GM21528 (cell line): ENCODE results near the gene PCBP3.
"Not testable (repeated sequence)": the region's sequence is repeated elsewhere in the genome, so short reads cannot be mapped to it uniquely, and the experiment has no call there.

Experiments
- ATAC-seq: cut with Tn5 transposase; IDR thresholded peaks from one replicate; pipeline ENCODE4 v1.9.1; 2021; ENCODE audit warnings: mild to moderate bottlenecking, moderate library complexity; ENCODE audit not compliant: unreplicated experiment, low FRiP score

Gene PCBP3

DNA sequence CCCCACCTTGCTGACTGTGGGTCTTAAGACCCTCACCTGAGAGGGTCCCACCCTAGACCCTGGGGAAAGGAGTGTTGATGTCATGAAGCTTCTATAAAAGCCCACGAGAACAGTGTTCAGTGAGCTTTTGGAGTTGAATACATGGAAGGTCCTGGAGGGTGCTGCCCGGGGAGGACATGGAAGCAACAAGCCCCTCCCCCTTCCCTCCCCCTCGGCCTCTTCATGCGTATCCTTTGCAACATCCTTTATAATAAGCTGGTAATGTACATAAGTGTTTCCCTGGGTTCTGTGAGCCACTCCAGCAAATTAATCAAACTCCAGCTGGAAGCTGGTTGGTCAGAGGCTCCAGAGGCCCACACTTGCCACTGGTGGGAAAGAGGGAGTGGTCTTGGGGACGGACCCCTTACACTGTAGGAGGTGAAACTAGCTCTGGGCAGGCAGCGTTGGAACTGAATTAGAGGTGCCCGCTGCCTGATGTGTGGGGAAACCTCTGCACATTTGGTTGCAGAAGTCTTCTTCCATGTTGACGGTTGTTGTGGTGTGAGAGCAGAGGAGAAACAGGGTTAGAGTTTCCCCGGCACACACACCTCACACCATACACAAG lies 323.4 kb downstream of the PCBP3 start:
- no peak for ATAC-seq

GRCh38 chr21:45969921-45970673 lies 326.6 kb downstream of the PCBP3 start:
- no peak for ATAC-seq

GRCh38 chr21:45970674-45971615 lies 327.4 kb downstream of the PCBP3 start:
- ATAC-seq: no peak

GRCh38 chr21:45971616-45972352 lies 328.3 kb downstream of the PCBP3 start:
- no peak for ATAC-seq

GRCh38 chr21:45972353-45972715 lies 328.8 kb downstream of the PCBP3 start:
- no peak for ATAC-seq

DNA sequence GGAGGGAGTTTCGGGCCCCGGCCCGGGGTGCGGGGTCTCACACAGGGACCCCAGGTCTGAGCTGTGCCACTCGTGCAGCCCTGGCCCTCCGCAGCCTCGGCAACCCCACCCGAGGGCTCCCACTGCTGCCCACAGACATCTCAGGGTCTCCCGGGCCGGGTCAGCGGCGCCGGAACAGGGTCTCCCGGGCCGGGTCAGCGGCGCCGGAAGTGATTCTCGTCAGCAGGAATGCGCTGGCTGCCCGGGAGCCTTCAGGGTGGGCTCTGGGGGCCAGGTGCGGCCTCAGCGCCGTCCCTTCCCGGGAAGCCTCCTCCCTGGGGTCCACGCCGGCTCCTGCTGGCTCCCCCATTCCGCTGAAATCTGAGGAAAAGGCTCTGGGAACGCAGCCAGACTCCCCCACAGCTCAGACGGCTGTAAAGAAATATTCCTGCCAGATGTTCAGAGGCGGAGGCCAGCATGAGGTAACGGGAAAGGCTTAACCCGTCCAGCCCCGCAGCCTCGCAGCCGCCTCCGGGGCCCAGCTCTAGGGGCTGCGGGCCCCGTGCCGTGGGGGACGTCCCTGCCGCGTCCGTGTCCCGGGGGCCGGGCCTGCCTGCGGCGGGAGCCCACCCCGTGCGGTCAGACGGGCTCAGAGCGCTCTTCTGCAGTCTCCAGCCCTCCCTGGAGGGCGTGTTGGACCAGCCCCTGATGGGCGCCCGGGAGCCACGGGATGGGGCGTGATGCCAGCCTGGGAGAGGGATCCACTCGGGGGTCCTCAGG lies 329.4 kb downstream of the PCBP3 start:
- no peak for ATAC-seq

GRCh38 chr21:45973475-45974072 lies 330.0 kb downstream of the PCBP3 start:
- no peak for ATAC-seq

DNA sequence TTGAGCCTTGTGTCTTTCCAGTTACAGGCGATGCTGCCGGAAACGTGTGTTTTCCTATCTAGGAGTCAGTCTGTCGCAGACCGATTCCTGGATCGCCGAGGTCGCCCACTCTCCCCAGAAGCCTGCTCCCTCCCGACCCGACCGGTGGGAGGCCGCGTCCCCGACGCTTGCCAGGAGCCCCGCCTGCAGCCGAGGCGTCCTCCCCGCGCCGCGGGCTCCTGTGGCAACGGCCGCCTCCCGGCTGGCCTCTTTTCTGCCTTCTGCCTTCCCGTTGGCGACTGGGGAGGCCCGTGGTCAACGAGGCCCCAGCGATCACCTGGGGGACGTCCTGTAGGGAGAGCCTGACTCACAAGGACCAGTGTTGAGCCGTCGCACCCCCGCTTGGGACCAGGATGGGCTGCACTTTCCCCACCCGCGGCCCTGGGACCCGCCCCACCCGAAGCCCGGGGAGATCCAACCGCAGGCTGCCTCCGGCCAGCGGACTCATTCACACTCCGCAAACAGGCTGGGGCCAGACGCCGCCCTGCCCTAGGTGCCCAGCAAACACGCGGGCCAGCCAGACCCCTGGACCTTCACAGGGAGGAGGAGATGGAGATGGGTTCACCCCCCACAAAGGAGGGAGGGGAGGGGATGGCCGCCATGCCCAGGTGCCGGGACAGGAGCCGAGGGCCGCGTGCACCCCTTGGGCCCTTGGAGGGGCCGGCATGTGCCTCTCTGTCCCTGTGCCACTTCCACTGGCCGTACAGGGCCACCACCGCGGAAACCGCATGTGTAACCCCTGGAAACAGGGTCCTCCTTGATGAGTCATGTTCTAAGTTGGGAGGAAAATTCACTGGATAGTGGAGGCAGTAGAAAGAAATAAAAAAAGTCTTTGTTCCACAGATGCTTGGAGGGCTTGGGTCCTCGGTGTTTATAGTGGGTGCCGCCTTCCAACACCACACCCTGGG lies 330.8 kb downstream of the PCBP3 start:
- no peak for ATAC-seq

DNA sequence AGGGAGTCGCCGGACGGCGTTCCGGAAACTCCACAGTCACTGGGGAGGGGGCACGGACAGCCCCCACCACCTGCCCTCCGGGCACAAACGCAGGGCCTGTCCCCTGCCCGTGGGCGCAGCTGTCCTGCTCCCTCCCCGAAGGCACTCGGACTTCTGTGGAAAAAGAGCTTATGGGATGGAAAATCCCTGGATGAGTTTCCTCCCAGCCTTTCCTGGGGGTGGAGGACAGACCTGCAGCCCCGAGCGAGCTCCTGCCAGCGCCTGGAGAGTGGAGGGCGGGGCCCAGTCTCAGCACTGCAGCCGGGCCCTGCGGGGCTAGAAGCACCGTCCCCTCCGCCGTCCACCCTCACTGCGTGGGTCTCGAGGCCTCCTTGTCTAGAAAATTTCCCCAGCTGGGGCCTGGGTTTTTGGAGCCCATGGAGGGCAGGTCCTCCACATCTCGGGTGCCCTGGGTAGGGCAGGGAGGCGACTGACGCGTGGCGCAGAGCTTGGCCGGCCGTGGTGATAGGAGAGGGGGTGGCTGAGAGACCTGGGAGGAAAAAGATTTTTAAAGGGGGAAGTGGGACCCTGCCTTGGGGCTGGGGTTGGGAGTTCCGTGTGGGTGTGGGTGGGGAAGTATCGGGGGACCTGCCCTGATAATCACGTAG lies 331.6 kb downstream of the PCBP3 start:
- ATAC-seq: no peak

DNA sequence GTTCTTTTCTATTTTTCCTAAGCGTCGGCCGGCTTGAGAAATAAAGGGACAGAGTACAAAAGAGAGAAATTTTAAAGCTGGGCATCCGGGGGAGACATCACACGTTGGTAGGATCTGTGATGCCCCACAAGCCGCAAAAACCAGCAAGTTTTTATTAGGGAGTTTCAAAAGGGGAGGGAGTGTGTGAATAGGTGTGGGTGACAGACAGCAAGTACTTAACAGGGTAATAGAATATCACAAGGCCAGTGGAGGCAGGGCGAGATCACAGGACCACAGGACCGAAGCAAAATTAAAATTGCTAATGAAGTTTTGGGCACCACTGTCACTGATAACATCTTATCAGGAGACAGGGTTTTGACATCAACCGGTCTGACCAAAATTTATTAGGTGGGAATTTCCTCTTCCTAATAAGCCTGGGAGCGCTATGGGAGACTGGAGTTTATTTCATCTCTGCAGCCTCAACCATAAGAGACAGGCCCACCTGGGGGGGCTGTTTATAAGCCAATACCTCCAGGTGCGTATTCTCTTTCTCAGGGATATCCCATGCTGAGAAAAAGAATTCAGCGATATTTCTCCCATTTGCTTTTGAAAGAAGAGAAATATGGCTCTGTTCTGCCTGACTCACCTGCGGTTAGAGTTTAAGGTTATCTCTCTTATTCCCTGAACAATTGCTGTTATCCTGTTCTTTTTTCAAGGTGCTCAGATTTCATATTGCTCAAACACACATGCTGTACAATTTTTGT lies 332.3 kb downstream of the PCBP3 start:
- not testable (repeated sequence) for ATAC-seq

DNA sequence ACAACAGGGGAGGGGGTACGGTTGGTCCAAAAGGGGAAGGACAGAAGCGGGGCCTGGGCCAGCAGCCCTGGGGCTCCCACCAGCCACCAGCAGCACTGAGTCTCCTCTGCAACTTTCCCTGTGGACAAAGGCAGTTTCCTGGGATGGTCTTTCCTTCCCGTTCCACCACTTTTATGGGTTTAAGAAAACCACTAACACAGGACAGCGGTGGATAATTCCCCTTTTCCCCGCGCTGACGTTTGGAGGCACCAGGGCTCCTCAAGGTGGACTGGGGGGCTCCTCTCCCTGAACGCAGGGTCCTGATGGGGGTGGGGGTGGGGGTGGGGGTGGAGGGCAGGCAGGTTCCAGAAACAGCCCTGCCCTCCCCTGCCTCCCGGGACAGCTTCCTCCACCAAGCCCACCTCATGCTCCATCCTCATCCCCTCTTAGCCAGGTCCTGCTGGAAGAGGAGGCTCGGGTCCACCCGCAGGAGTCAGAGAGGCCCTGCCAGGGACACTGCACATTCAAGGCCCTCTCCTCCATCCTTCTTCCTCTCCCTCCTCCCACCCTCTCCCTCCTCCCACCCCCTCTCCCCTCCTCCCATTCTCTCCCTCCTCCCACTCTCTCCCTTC lies 333.3 kb downstream of the PCBP3 start:
- ATAC-seq: no peak

GRCh38 chr21:45977396-45977795 lies 333.9 kb downstream of the PCBP3 start:
- ATAC-seq: no peak

DNA sequence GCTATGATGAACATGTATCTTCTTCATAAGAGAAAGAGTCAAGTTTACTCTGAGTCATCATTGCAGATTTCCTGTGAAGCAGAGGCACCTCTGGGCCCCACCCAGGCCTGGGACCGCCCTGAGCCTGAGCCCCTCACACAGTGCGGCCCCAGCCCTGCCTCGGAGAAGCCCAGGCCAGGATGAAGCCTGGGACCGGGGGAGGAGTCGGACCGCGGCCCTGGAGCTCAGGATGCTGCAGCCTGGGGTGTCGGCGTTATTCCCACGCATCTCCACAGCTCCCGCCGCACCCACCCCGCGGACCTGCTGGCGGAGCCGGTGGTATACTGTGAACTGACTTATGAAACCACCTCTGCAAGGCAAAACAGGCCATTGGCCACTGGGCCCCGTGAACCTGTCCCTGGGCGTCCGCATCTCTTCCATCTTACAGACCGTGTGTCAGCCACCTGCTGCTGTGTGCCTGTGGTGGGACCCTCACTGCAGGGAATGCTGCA lies 335.7 kb downstream of the PCBP3 start:
- no peak for ATAC-seq

DNA sequence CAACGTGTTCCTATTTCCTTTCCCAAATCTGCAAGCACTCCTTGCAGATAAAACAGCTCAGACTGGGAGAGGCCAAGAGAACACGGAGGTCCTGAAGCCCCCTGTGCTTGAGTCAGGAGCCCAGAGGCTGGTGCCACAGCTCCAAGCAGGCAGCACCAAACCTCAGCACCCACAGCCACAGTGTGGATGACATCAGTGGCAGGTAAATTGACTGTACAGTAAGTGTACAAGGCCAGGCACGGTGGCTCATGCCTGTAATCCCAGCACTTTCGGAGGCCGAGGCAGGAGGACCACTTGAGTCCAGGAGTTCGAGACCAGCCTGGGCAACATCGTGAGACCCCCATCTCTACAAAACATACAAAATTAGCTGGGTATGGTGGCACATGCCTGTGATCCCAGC lies 336.1 kb downstream of the PCBP3 start:
- ATAC-seq: no peak

- ATAC-seq: no peak
Measured at GRCh38 chr21:45980271-45980670, 336.7 kb downstream of the PCBP3 start.

DNA sequence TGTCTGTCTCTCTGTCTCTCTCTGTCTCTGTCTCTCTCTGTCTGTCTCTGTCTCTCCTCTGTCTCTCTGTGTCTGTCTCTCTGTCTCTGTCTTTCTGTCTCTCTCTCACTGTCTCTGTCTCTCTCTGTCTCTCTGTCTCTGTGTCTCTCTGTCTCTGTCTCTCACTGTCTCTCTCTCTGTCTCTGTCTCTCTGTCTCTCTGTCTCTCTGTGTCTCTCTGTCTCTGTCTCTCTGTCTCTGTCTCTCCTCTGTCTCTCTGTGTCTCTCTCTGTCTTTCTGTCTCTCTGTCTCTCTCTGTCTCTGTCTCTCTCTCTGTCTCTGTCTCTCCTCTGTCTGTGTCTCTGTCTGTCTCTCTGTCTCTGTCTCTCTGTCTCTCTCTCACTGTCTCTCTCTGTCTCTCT lies 337.2 kb downstream of the PCBP3 start:
- ATAC-seq: no peak
